SJSA1 (cell line): ENCODE results near the gene CEP126. TPM values are rescaled to one million over a fixed set of nuclear protein-coding genes. Genes with fewer than 3 reads are reported as not detected.

ENCODE experiments used
- DNase-seq, 2 experiments: peaks; one replicate each; pipeline ENCODE4 v3.0.0-alpha.2; 2015 to 2020; ENCODE audit warnings: low spot score in 2 of 2, low read depth in 1 of 2
- H3K27ac ChIP-seq: fragments of 250-450 bp; sonication (Bioruptor Pico); 2 replicates; pipeline ENCODE4 v1.5.1; 2020; ENCODE audit warnings: mild to moderate bottlenecking, moderate library complexity
- H3K27me3 ChIP-seq: fragments of 250-450 bp; sonication (Bioruptor Pico); replicated peaks from 2 replicates; pipeline ENCODE4 v1.5.1; 2020; ENCODE audit warnings: mild to moderate bottlenecking, moderate library complexity
- H3K36me3 ChIP-seq: fragments of 250-450 bp; sonication (Bioruptor Pico); 2 replicates; pipeline ENCODE4 v1.5.1; 2020; ENCODE audit warnings: mild to moderate bottlenecking
- H3K4me1 ChIP-seq: fragments of 250-450 bp; sonication (Bioruptor Pico); replicated peaks from 2 replicates; pipeline ENCODE4 v1.6.1; 2021; ENCODE audit warnings: mild to moderate bottlenecking
- H3K4me3 ChIP-seq: fragments of 250-450 bp; sonication (Bioruptor Pico); 2 replicates; pipeline ENCODE4 v1.5.1; 2020; ENCODE audit warnings: mild to moderate bottlenecking
- H3K9me3 ChIP-seq: fragments of 250-450 bp; sonication (Bioruptor Pico); replicated peaks from 2 replicates; pipeline ENCODE4 v1.5.1; 2020; ENCODE audit warnings: mild to moderate bottlenecking
- total RNA-seq: library from RNA; depleted of rRNA; stranded (reverse); fragments of >200 nt; shearing (Covaris generic); gene quantifications from 2 replicates; pipeline ENCODE4 v1.2.3, GENCODE V29; 2014

The CEP126 gene
- total RNA-seq, 1 experiment from 2014 or later: 0.21 TPM

GRCh38 chr11:102006835-102007566 lies 92.2 kb downstream of the CEP126 start:
- DNase-seq: no peak
- no peak overlapping the region; the same call in 1 of the 2 replicates for H3K27ac ChIP-seq
- peaks cover 23% of the 10 kb centered on the region for H3K4me1 ChIP-seq
- H3K4me3 ChIP-seq: no peak overlapping the region
- no peaks in the 10 kb centered on the region for H3K9me3 ChIP-seq
- H3K36me3 ChIP-seq: no peaks in the 10 kb centered on the region
- H3K27me3 ChIP-seq: no peaks in the 10 kb centered on the region

GRCh38 chr11:102007567-102008437 lies 93.0 kb downstream of the CEP126 start:
- DNase-seq: peak in 1 of 2 experiments; percentile 27
- Histone ChIP-seq H3K9me3 (no peaks in the 10 kb centered on the region), H3K27ac (no peak overlapping the region; the same call in 1 of the 2 replicates)

GRCh38 chr11:102010776-102011494 lies 96.1 kb downstream of the CEP126 start:
- Histone ChIP-seq H3K9me3 (no peaks in the 10 kb centered on the region), H3K36me3 (no peaks in the 10 kb centered on the region), H3K27me3 (no peaks in the 10 kb centered on the region), H3K4me3 (no peak overlapping the region), H3K27ac (peak overlapping the region; percentile 81), H3K4me1 (peaks cover 23% of the 10 kb centered on the region)
- DNase-seq: peak; percentile 70 to 92

More at GRCh38 chr11:102007567-102008437, 93.0 kb downstream of the CEP126 start:
- no peaks in the 10 kb centered on the region for H3K36me3 ChIP-seq
- H3K4me1 ChIP-seq: peaks cover 23% of the 10 kb centered on the region
- H3K4me3 ChIP-seq: no peak overlapping the region
- H3K27me3 ChIP-seq: no peaks in the 10 kb centered on the region

- H3K27ac ChIP-seq: no peak overlapping the region
- H3K9me3 ChIP-seq: no peaks in the 10 kb centered on the region
- H3K4me3 ChIP-seq: no peak overlapping the region
- DNase-seq: no peak
- H3K27me3 ChIP-seq: no peaks in the 10 kb centered on the region
- H3K4me1 ChIP-seq: peaks cover 19% of the 10 kb centered on the region
- H3K36me3 ChIP-seq: no peaks in the 10 kb centered on the region
Measured at GRCh38 chr11:102012946-102013345, 98.1 kb downstream of the CEP126 start.

GRCh38 chr11:102014756-102015155 lies 99.9 kb downstream of the CEP126 start:
- Histone ChIP-seq H3K27me3 (no peaks in the 10 kb centered on the region), H3K4me1 (peaks cover 19% of the 10 kb centered on the region), H3K9me3 (no peaks in the 10 kb centered on the region), H3K4me3 (no peak overlapping the region), H3K27ac (no peak overlapping the region), H3K36me3 (no peaks in the 10 kb centered on the region)
- no peak for DNase-seq

GRCh38 chr11:102017026-102017425 lies 102.2 kb downstream of the CEP126 start:
- Histone ChIP-seq H3K9me3 (no peaks in the 10 kb centered on the region), H3K36me3 (no peaks in the 10 kb centered on the region), H3K4me3 (no peak overlapping the region), H3K27me3 (no peaks in the 10 kb centered on the region), H3K4me1 (no peaks in the 10 kb centered on the region), H3K27ac (no peak overlapping the region)
- no peak for DNase-seq

- Histone ChIP-seq H3K36me3 (no peaks in the 10 kb centered on the region), H3K4me3 (no peak overlapping the region), H3K4me1 (no peaks in the 10 kb centered on the region), H3K27me3 (no peaks in the 10 kb centered on the region), H3K27ac (no peak overlapping the region), H3K9me3 (no peaks in the 10 kb centered on the region)
- DNase-seq: no peak
Measured at GRCh38 chr11:102026217-102026616, 111.4 kb downstream of the CEP126 start.

- no peaks in the 10 kb centered on the region for H3K9me3 ChIP-seq
- no peaks in the 10 kb centered on the region for H3K4me1 ChIP-seq
- H3K36me3 ChIP-seq: no peaks in the 10 kb centered on the region
- DNase-seq: no peak
- no peaks in the 10 kb centered on the region for H3K27me3 ChIP-seq
- no peak overlapping the region for H3K27ac ChIP-seq
- no peak overlapping the region for H3K4me3 ChIP-seq
Measured at GRCh38 chr11:102026959-102027358, 112.1 kb downstream of the CEP126 start.

- H3K36me3 ChIP-seq: no peaks in the 10 kb centered on the region
- no peak overlapping the region for H3K4me3 ChIP-seq
- H3K27me3 ChIP-seq: no peaks in the 10 kb centered on the region
- no peaks in the 10 kb centered on the region for H3K9me3 ChIP-seq
- DNase-seq: no peak
- H3K27ac ChIP-seq: no peak overlapping the region
- H3K4me1 ChIP-seq: no peaks in the 10 kb centered on the region
Measured at GRCh38 chr11:102036757-102037156, 121.9 kb downstream of the CEP126 start.

GRCh38 chr11:102046841-102047240 lies 132.0 kb downstream of the CEP126 start:
- H3K36me3 ChIP-seq: no peaks in the 10 kb centered on the region
- no peak for DNase-seq
- H3K27ac ChIP-seq: peak overlapping the region; percentile 51
- H3K27me3 ChIP-seq: no peaks in the 10 kb centered on the region
- peak overlapping the region; percentile 45 for H3K4me3 ChIP-seq
- H3K9me3 ChIP-seq: no peaks in the 10 kb centered on the region
- peaks cover 4% of the 10 kb centered on the region; the same call in 1 of the 2 replicates for H3K4me1 ChIP-seq

- DNase-seq: peak; percentile 59 to 82
- Histone ChIP-seq H3K4me3 (peak within 1 kb of the TSS; percentile 45), H3K4me1 (peaks cover 4% of the 10 kb centered on the region; the same call in 1 of the 2 replicates), H3K27me3 (no peaks in the 10 kb centered on the region), H3K9me3 (no peaks in the 10 kb centered on the region), H3K27ac (peak within 1 kb of the TSS; percentile 51), H3K36me3 (no peaks in the 10 kb centered on the region)
Measured at GRCh38 chr11:102047305-102047924, 132.6 kb downstream of the CEP126 start, which contains the start of gene CFAP300. Gene CFAP300 (plus strand): TSS chr11:102047437. CDS start chr11:102047471, 34 bp downstream.
